Ectodermal cell (in vitro differentiated cells): ENCODE results near the gene ITPK1.

Source experiments
- H3K27ac ChIP-seq: 2 replicates; pipeline ENCODE4 v1.7.0; 2013; ENCODE audit warnings: mild to moderate bottlenecking, low read depth, low read length; ENCODE audit not compliant: insufficient read depth, poor library complexity, severe bottlenecking
- H3K27me3 ChIP-seq: 2 replicates; pipeline ENCODE4 v1.7.0; 2013; ENCODE audit warnings: mild to moderate bottlenecking, low read length; ENCODE audit not compliant: insufficient read depth, control insufficient read depth, poor library complexity, severe bottlenecking
- H3K36me3 ChIP-seq: one replicate; pipeline ENCODE4 v1.7.0; 2013; ENCODE audit warnings: low read length; ENCODE audit not compliant: control insufficient read depth, insufficient read depth
- H3K4me1 ChIP-seq: one replicate; pipeline ENCODE4 v1.7.0; 2013; ENCODE audit warnings: low read length; ENCODE audit not compliant: control insufficient read depth, insufficient read depth
- H3K4me3 ChIP-seq: 2 replicates; pipeline ENCODE4 v1.7.0; 2013; ENCODE audit warnings: low read depth, low read length, control low read depth; ENCODE audit not compliant: insufficient read depth
- H3K9me3 ChIP-seq: 2 replicates; pipeline ENCODE4 v1.7.0; 2013; ENCODE audit warnings: mild to moderate bottlenecking, low read length, moderate library complexity; ENCODE audit not compliant: control insufficient read depth
- WGBS, 2 experiments: methylation state at CpG; one replicate each; pipeline ENCODE4 v1.1.7; 2013; ENCODE audit warnings: missing lambda C conversion rate in 2 of 2; 5-methylcytosine and 5-hydroxymethylcytosine counted together

The ITPK1 gene

DNA sequence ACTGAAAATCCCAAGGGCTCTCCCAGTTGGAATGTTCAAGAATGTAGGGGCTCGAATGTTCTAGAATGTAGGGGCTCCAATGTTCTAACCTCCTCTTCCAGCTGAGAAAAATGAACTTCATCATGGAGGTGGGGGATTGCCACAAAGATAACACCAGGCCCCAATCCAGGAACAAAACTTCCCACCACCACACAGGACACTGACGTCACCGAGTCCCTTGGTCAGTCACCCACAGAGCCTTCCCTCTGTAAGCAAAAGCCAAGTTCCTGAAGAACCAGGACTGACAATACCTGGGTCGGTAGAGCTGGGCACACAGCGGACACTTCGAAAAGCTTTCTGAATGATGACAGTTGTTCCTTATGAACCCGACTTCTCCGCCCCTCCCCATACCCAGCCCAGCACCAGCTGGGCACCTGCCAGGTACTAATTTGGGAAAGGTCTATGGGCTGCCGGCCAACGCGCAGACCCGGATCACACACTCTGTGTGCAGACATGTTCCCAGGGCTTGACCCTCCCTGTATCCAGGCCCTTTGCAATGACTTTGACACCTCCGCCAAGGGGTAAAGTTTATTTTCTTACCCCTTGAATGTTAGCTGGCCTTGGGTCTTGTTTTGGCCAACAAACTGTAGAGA lies 18.9 kb downstream of the ITPK1 start:
- Histone ChIP-seq H3K4me3 (no peak overlapping the region), H3K27me3 (no peaks in the 10 kb centered on the region), H3K36me3 (no peaks in the 10 kb centered on the region), H3K9me3 (no peaks in the 10 kb centered on the region), H3K4me1 (peaks cover 8% of the 10 kb centered on the region), H3K27ac (no peak overlapping the region)
- 96% methylated on average over 13 of the region's 13 CpGs for WGBS, 2 experiments

GRCh38 chr14:93095742-93096510 lies 19.8 kb downstream of the ITPK1 start:
- Histone ChIP-seq H3K36me3 (no peaks in the 10 kb centered on the region), H3K4me1 (peaks cover 8% of the 10 kb centered on the region), H3K27me3 (no peaks in the 10 kb centered on the region), H3K27ac (no peak overlapping the region), H3K9me3 (no peaks in the 10 kb centered on the region), H3K4me3 (no peak overlapping the region)
- WGBS, 2 experiments = 93 to 95% methylated on average over 13 of the region's 13 CpGs

- H3K4me1 ChIP-seq = peaks cover 12% of the 10 kb centered on the region
- no peaks in the 10 kb centered on the region for H3K9me3 ChIP-seq
- no peak overlapping the region for H3K27ac ChIP-seq
- H3K36me3 ChIP-seq = no peaks in the 10 kb centered on the region
- no peaks in the 10 kb centered on the region for H3K27me3 ChIP-seq
- no peak overlapping the region for H3K4me3 ChIP-seq
- 94% methylated on average over 20 of the region's 20 CpGs for WGBS, 2 experiments
Measured at GRCh38 chr14:93094121-93094918, 21.4 kb downstream of the ITPK1 start.

DNA sequence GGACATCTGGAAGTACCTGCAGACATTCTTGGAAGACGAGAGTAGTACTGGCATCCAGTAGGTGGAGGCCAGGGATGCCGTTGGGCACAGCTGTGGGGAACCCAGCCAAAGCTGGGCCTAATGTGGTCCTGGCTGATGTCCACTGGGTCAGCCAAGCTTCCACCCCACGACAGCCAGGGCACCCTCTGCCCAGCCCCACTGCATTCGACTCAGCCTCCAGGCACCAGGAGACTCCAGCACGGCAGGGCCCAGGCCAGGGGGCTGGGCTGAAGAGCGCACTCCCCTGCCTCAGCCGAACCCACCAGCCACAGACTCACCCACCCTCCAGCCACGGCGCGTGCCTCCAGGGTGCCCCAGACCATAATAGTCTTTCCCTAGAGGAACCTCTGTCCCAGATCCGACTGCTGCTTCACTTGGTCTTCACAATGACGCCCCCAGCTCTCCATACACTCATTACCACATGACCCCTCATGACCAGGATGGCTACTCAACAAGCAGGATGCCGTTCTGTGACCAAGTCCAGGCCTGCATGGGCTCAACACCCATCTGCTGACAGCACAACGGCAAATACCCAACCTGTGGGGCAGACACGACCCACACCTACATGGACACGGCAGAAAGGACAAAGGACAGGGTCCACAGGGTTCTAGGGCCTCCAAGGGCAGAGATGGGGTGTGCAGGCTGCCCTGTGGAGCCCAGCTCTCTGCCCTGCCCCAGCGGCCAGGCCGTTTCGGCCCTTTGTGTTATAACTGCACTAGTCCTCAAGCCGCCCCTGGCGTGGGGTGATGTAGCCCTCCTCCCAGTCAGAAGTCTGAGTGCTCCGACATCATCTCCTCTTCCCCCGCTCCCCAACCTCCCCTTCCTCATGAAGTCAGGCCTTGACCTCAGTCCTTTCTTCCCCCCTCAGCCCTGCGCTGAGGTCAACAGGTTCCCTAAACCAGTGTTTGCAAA lies 22.8 kb downstream of the ITPK1 start:
- Histone ChIP-seq H3K36me3 (no peaks in the 10 kb centered on the region), H3K9me3 (no peaks in the 10 kb centered on the region), H3K27ac (no peak overlapping the region), H3K4me3 (no peak overlapping the region), H3K27me3 (no peaks in the 10 kb centered on the region), H3K4me1 (peaks cover 8% of the 10 kb centered on the region)
- WGBS, 2 experiments = 92 to 94% methylated on average over 24 of the region's 24 CpGs

- Histone ChIP-seq H3K27ac (no peak overlapping the region), H3K9me3 (no peaks in the 10 kb centered on the region), H3K4me1 (peaks cover 8% of the 10 kb centered on the region), H3K27me3 (no peaks in the 10 kb centered on the region), H3K36me3 (no peaks in the 10 kb centered on the region), H3K4me3 (no peak overlapping the region)
- 91 to 94% methylated on average over 8 of the region's 8 CpGs for WGBS, 2 experiments
Measured at GRCh38 chr14:93091666-93092065, 24.1 kb downstream of the ITPK1 start.

DNA sequence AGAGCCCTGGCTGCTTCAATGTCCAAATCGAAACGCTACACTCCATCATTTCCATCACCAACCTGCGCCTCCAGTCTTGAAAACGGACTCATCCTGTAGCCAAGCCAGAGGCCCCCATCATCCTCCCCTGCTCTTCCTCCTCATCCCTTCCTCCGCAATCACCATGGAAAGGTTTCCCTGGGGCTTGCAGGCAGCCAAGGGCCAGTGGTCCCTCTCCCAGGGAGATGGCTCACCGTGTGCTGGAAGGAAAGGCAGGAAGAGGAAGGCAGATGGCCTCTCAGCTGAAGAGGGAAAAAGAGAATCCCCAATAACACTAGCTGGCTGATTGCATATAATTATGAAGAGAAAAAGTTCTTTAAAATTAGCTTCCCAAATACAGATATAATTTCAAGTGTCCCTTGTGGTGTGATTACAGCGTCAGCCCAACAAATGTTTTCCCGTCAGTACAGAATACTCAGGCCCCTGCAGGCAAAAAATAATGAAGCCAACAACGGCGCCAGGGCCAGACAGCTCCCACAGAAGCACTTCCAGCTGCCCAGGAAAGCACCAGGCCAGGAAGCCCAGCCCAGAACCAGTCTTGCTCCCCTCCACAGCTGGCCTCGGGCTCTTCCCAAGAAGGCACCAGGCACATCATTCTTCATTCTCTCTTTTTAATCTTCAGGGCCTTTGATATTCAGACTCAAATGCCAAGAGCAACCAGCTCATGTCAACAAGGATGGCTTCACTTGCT lies 24.7 kb downstream of the ITPK1 start:
- WGBS, 2 experiments = 88 to 89% methylated on average over 11 of the region's 11 CpGs
- Histone ChIP-seq H3K36me3 (no peaks in the 10 kb centered on the region), H3K9me3 (no peaks in the 10 kb centered on the region), H3K27ac (no peak overlapping the region), H3K4me3 (no peak overlapping the region), H3K27me3 (no peaks in the 10 kb centered on the region), H3K4me1 (peaks cover 14% of the 10 kb centered on the region)

GRCh38 chr14:93089521-93090269 lies 26.0 kb downstream of the ITPK1 start:
- Histone ChIP-seq H3K9me3 (no peaks in the 10 kb centered on the region), H3K27me3 (no peaks in the 10 kb centered on the region), H3K4me3 (no peak overlapping the region), H3K4me1 (peaks cover 23% of the 10 kb centered on the region), H3K36me3 (no peaks in the 10 kb centered on the region), H3K27ac (no peak overlapping the region)
- 77 to 78% methylated on average over 10 of the region's 10 CpGs for WGBS, 2 experiments

DNA sequence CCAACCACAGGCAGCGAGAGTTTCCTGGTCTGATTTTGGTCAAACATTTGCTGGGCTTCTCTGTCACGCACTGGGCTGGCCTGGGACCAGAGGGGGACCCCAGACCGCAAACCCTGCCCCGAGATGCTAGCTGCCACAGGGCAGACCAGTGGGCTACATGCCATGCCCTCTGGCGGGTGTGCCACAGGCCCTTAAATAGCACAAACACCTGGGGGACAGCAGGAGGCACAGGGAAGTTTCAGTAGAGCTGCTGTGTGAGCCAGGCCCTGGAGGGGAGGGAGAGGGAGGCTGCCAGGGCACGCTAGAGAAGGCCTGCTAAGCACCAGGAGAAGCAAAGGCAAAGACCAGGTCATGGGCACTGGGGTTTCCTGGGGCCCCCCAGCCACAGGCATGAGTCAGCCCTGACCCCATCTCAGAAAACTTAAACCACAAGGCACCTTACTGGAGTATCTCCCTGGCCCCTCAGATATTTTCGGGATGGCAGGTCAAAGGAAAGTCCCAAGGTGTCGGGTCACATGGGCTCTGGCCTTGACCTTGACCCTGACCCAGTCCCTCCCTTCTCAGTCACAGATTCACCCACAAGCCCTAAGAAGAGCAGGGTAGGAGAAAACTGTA lies 29.2 kb downstream of the ITPK1 start:
- H3K4me3 ChIP-seq = no peak overlapping the region
- no peak overlapping the region for H3K27ac ChIP-seq
- H3K9me3 ChIP-seq = no peaks in the 10 kb centered on the region
- H3K27me3 ChIP-seq = no peaks in the 10 kb centered on the region
- no peaks in the 10 kb centered on the region for H3K36me3 ChIP-seq
- WGBS, 2 experiments = 81 to 84% methylated on average over 8 of the region's 8 CpGs
- peaks cover 35% of the 10 kb centered on the region for H3K4me1 ChIP-seq
